ENCODE measurements around the gene KRTAP3-1.
"Not testable (repeated sequence)": the region's sequence is repeated elsewhere in the genome, so short reads cannot be mapped to it uniquely, and the experiment has no call there.

Gene KRTAP3-1

GRCh38 chr17:41008811-41009210 lies at the start of gene KRTAP3-1:
Gene KRTAP3-1 (minus strand): TSS chr17:41009128. CDS start chr17:41009074, 54 bp downstream.
- H3K36me3 ChIP-seq (ENCODE audit: control insufficient read depth, insufficient read depth, low read length), result no peaks in the 10 kb centered on the region
- H3K9me3 ChIP-seq (ENCODE audit: control insufficient read depth, insufficient read depth, low read depth, low read length), result no peaks in the 10 kb centered on the region
- H3K27ac ChIP-seq (ENCODE audit: low read depth, low read length), result no peak within 1 kb of the TSS
- H3K4me3 ChIP-seq (ENCODE audit: low read depth, low read length), result no peak within 1 kb of the TSS
- H3K9ac ChIP-seq (ENCODE audit: low read length), result no peak within 1 kb of the TSS
- H3K27me3 ChIP-seq (ENCODE audit: control insufficient read depth, insufficient read depth, low read length), result no peaks in the 10 kb centered on the region
- peaks cover 16% of the 10 kb centered on the region for H3K4me1 ChIP-seq (ENCODE audit: control insufficient read depth, insufficient read depth, low read length)

GRCh38 chr17:41057547-41057946 lies 48.6 kb upstream of the KRTAP3-1 start:
- no peaks in the 10 kb centered on the region for H3K27me3 ChIP-seq (ENCODE audit: control insufficient read depth, insufficient read depth, low read length)
- H3K36me3 ChIP-seq (ENCODE audit: control insufficient read depth, insufficient read depth, low read length), result no peaks in the 10 kb centered on the region
- no peak overlapping the region for H3K4me3 ChIP-seq (ENCODE audit: low read depth, low read length)
- peaks cover 4% of the 10 kb centered on the region; the same call in 1 of the 2 replicates for H3K4me1 ChIP-seq (ENCODE audit: control insufficient read depth, insufficient read depth, low read length)
- no peak overlapping the region for H3K9ac ChIP-seq (ENCODE audit: low read length)
- H3K27ac ChIP-seq (ENCODE audit: low read depth, low read length), result no peak overlapping the region
- no peaks in the 10 kb centered on the region; the same call in 1 of the 2 replicates for H3K9me3 ChIP-seq (ENCODE audit: control insufficient read depth, insufficient read depth, low read depth, low read length)

- not testable (repeated sequence) for H3K4me3 ChIP-seq (ENCODE audit: low read depth, low read length); H3K9me3 ChIP-seq (ENCODE audit: control insufficient read depth, insufficient read depth, low read depth, low read length); H3K36me3 ChIP-seq (ENCODE audit: control insufficient read depth, insufficient read depth, low read length); H3K4me1 ChIP-seq (ENCODE audit: control insufficient read depth, insufficient read depth, low read length); H3K27me3 ChIP-seq (ENCODE audit: control insufficient read depth, insufficient read depth, low read length); H3K27ac ChIP-seq (ENCODE audit: low read depth, low read length); H3K9ac ChIP-seq (ENCODE audit: low read length)
Measured at GRCh38 chr17:41055130-41055529, 46.2 kb upstream of the KRTAP3-1 start, which contains the start of gene KRTAP2-2. Gene KRTAP2-2 (minus strand): TSS chr17:41055230. CDS start chr17:41055211, 19 bp downstream.

- not testable (repeated sequence) for H3K4me3 ChIP-seq (ENCODE audit: low read depth, low read length); H3K27me3 ChIP-seq (ENCODE audit: control insufficient read depth, insufficient read depth, low read length); H3K9ac ChIP-seq (ENCODE audit: low read length); H3K27ac ChIP-seq (ENCODE audit: low read depth, low read length); H3K36me3 ChIP-seq (ENCODE audit: control insufficient read depth, insufficient read depth, low read length); H3K9me3 ChIP-seq (ENCODE audit: control insufficient read depth, insufficient read depth, low read depth, low read length); H3K4me1 ChIP-seq (ENCODE audit: control insufficient read depth, insufficient read depth, low read length)
Measured at GRCh38 chr17:41054556-41054955, 45.6 kb upstream of the KRTAP3-1 start.

GRCh38 chr17:41054025-41054424 lies 45.1 kb upstream of the KRTAP3-1 start:
- H3K27me3 ChIP-seq (ENCODE audit: control insufficient read depth, insufficient read depth, low read length), result no peaks in the 10 kb centered on the region
- H3K4me1 ChIP-seq (ENCODE audit: control insufficient read depth, insufficient read depth, low read length), result no peaks in the 10 kb centered on the region; the same call in 1 of the 2 replicates
- H3K9me3 ChIP-seq (ENCODE audit: control insufficient read depth, insufficient read depth, low read depth, low read length), result no peaks in the 10 kb centered on the region; the same call in 1 of the 2 replicates
- H3K36me3 ChIP-seq (ENCODE audit: control insufficient read depth, insufficient read depth, low read length), result no peaks in the 10 kb centered on the region
- no peak overlapping the region for H3K9ac ChIP-seq (ENCODE audit: low read length)
- no peak overlapping the region for H3K27ac ChIP-seq (ENCODE audit: low read depth, low read length)
- no peak overlapping the region for H3K4me3 ChIP-seq (ENCODE audit: low read depth, low read length)

- peaks cover 2% of the 10 kb centered on the region for H3K4me1 ChIP-seq (ENCODE audit: control insufficient read depth, insufficient read depth, low read length)
- H3K4me3 ChIP-seq (ENCODE audit: low read depth, low read length), result no peak overlapping the region
- H3K27ac ChIP-seq (ENCODE audit: low read depth, low read length), result no peak overlapping the region
- H3K9me3 ChIP-seq (ENCODE audit: control insufficient read depth, insufficient read depth, low read depth, low read length), result no peaks in the 10 kb centered on the region; the same call in 1 of the 2 replicates
- no peaks in the 10 kb centered on the region for H3K27me3 ChIP-seq (ENCODE audit: control insufficient read depth, insufficient read depth, low read length)
- no peaks in the 10 kb centered on the region for H3K36me3 ChIP-seq (ENCODE audit: control insufficient read depth, insufficient read depth, low read length)
- no peak overlapping the region for H3K9ac ChIP-seq (ENCODE audit: low read length)
Measured at GRCh38 chr17:41052566-41052965, 43.6 kb upstream of the KRTAP3-1 start.

- Histone ChIP-seq H3K27me3 (ENCODE audit: control insufficient read depth, insufficient read depth, low read length) (no peaks in the 10 kb centered on the region), H3K4me3 (ENCODE audit: low read depth, low read length) (no peak overlapping the region), H3K9me3 (ENCODE audit: control insufficient read depth, insufficient read depth, low read depth, low read length) (no peaks in the 10 kb centered on the region), H3K4me1 (ENCODE audit: control insufficient read depth, insufficient read depth, low read length) (peaks cover 2% of the 10 kb centered on the region), H3K9ac (ENCODE audit: low read length) (no peak overlapping the region), H3K27ac (ENCODE audit: low read depth, low read length) (no peak overlapping the region), H3K36me3 (ENCODE audit: control insufficient read depth, insufficient read depth, low read length) (no peaks in the 10 kb centered on the region)
Measured at GRCh38 chr17:41049110-41049509, 40.2 kb upstream of the KRTAP3-1 start.

GRCh38 chr17:41048441-41048840 lies 39.5 kb upstream of the KRTAP3-1 start:
- no peaks in the 10 kb centered on the region for H3K9me3 ChIP-seq (ENCODE audit: control insufficient read depth, insufficient read depth, low read depth, low read length)
- H3K9ac ChIP-seq (ENCODE audit: low read length), result no peak overlapping the region
- no peak overlapping the region for H3K4me3 ChIP-seq (ENCODE audit: low read depth, low read length)
- H3K27me3 ChIP-seq (ENCODE audit: control insufficient read depth, insufficient read depth, low read length), result no peaks in the 10 kb centered on the region
- H3K36me3 ChIP-seq (ENCODE audit: control insufficient read depth, insufficient read depth, low read length), result no peaks in the 10 kb centered on the region
- H3K4me1 ChIP-seq (ENCODE audit: control insufficient read depth, insufficient read depth, low read length), result peaks cover 2% of the 10 kb centered on the region
- no peak overlapping the region for H3K27ac ChIP-seq (ENCODE audit: low read depth, low read length)

- H3K36me3 ChIP-seq (ENCODE audit: control insufficient read depth, insufficient read depth, low read length); H3K27me3 ChIP-seq (ENCODE audit: control insufficient read depth, insufficient read depth, low read length); H3K4me1 ChIP-seq (ENCODE audit: control insufficient read depth, insufficient read depth, low read length); H3K9ac ChIP-seq (ENCODE audit: low read length); H3K9me3 ChIP-seq (ENCODE audit: control insufficient read depth, insufficient read depth, low read depth, low read length); H3K4me3 ChIP-seq (ENCODE audit: low read depth, low read length); H3K27ac ChIP-seq (ENCODE audit: low read depth, low read length): not testable (repeated sequence)
Measured at GRCh38 chr17:41046735-41047465, 38.0 kb upstream of the KRTAP3-1 start, which contains the start of gene KRTAP2-1. Gene KRTAP2-1 (minus strand): TSS chr17:41047316. CDS start chr17:41047267, 49 bp downstream.

GRCh38 chr17:41042953-41043352 lies 34.0 kb upstream of the KRTAP3-1 start:
- H3K27ac ChIP-seq (ENCODE audit: low read depth, low read length), result no peak overlapping the region
- H3K4me1 ChIP-seq (ENCODE audit: control insufficient read depth, insufficient read depth, low read length), result peaks cover 13% of the 10 kb centered on the region; the same call in 1 of the 2 replicates
- H3K36me3 ChIP-seq (ENCODE audit: control insufficient read depth, insufficient read depth, low read length), result no peaks in the 10 kb centered on the region
- no peak overlapping the region for H3K9ac ChIP-seq (ENCODE audit: low read length)
- H3K9me3 ChIP-seq (ENCODE audit: control insufficient read depth, insufficient read depth, low read depth, low read length), result no peaks in the 10 kb centered on the region
- H3K4me3 ChIP-seq (ENCODE audit: low read depth, low read length), result no peak overlapping the region
- no peaks in the 10 kb centered on the region for H3K27me3 ChIP-seq (ENCODE audit: control insufficient read depth, insufficient read depth, low read length)

GRCh38 chr17:41040783-41041571 lies 32.0 kb upstream of the KRTAP3-1 start, which contains the start of gene KRTAP1-1:
Gene KRTAP1-1 (minus strand): TSS chr17:41041450. CDS start chr17:41041397, 53 bp downstream.
- H3K4me1 ChIP-seq (ENCODE audit: control insufficient read depth, insufficient read depth, low read length), result peaks cover 23% of the 10 kb centered on the region; the same call in 1 of the 2 replicates
- H3K27me3 ChIP-seq (ENCODE audit: control insufficient read depth, insufficient read depth, low read length); H3K9me3 ChIP-seq (ENCODE audit: control insufficient read depth, insufficient read depth, low read depth, low read length); H3K27ac ChIP-seq (ENCODE audit: low read depth, low read length); H3K36me3 ChIP-seq (ENCODE audit: control insufficient read depth, insufficient read depth, low read length); H3K9ac ChIP-seq (ENCODE audit: low read length); H3K4me3 ChIP-seq (ENCODE audit: low read depth, low read length): not testable (repeated sequence)
